HG03342 (cell line): ENCODE measurements around the gene KCNQ1.
A peak's percentile ranks its signal among the peaks of the same experiment; 100 is the strongest.

ENCODE experiments used
- ATAC-seq: cut with Tn5 transposase; IDR thresholded peaks from one replicate; pipeline ENCODE4 v1.9.1; 2021; ENCODE audit warnings: mild to moderate bottlenecking, moderate library complexity; ENCODE audit not compliant: unreplicated experiment

The KCNQ1 gene

DNA sequence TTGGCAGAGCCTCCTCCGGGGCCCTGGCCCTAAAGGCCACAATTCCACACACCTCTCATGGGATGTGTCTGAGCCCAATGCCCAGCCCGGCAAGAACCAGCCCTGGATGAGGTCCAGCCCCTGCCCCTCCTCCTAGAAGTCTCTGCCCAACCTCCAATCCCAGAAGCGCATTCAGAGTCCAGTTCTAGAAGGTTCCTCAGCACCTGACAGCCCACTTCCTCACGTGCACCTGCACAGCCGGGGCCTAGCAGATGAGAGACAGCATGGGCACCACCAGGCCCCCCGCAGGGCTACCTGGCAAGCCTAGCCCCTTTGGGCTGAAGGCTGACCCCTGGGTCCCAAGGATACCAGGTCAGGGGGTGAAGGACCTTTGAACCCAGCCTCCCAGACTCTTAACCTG, 452.2 kb downstream of the KCNQ1 start:
- no peak for ATAC-seq

DNA sequence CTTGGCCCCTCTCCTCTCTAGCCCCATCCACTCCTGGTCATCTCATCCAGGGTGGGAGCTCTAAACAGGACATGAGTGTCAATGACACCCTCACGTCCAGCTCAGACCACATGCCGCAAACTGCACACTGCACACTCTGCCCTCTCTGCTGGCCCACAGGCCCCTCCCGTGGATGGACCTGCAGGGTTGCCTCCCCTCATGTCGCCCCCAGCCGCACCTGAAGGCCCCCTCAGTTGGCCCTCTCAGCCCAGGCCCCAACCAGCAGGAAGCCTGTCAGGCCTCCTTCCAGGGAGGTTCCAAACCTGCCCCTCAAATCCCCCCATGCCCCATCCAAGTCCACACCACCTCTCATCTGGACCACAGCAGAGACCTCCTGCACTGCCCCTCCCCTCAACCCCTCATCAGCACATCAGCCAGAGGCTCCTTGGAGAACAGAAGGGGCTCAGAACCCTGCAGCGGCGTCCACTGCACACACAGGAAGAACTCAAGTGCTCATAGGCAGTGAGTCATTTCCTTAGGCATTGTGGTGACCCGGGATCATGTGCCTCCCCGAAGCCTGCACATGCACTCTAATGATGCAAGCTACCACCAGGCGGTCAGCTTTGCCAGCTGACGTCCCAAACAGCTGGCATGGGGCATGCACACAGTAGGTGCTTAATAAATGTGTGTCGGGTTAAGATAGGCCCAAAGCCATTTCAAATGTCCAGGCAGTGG, 453.7 kb downstream of the KCNQ1 start:
- ATAC-seq, result peak; percentile 30
